HEK293 (cell line): Measurements from ENCODE around the gene ANTKMT.

ENCODE experiments used
- REST ChIP-seq: fragments of 450-650 bp; formaldehyde crosslinking; IDR thresholded peaks from 2 replicates; pipeline ENCODE4 v1.5.1; 2016; ENCODE audit warnings: missing biosample characterization, missing genetic modification characterization
- YY1 ChIP-seq: fragments of 450-650 bp; formaldehyde crosslinking; IDR thresholded peaks from 2 replicates; pipeline ENCODE4 v1.5.1; 2018; ENCODE audit warnings: missing biosample characterization, missing genetic modification characterization
- ZNF140 ChIP-seq: fragments of 450-650 bp; formaldehyde crosslinking; IDR thresholded peaks from 2 replicates; pipeline ENCODE4 v1.5.1; 2016; ENCODE audit warnings: missing biosample characterization, missing genetic modification characterization
- ZNF211 ChIP-seq: fragments of 450-650 bp; formaldehyde crosslinking; IDR thresholded peaks from 2 replicates; pipeline ENCODE4 v1.5.1; 2016; ENCODE audit warnings: low read depth, missing biosample characterization, missing genetic modification characterization
- ZNF274 ChIP-seq, 2 experiments: fragments of 200-500 bp in 1 of 2; fragments of 450-650 bp in 1 of 2; sonication (Bioruptor generic) in 1 of 2; formaldehyde crosslinking in 1 of 2; IDR thresholded peaks; 2 replicates each; pipeline versions ENCODE4 v1.5.1 to v1.6.1; 2014 to 2016; ENCODE audit warnings: borderline replicate concordance in 1 of 2, inconsistent platforms in 1 of 2, low read length in 1 of 2, missing biosample characterization in 1 of 2, missing genetic modification characterization in 1 of 2
- TF ChIP-seq, protein P1 (sequence below): fragments of 450-650 bp; formaldehyde crosslinking; IDR thresholded peaks from 2 replicates; pipeline ENCODE4 v1.5.1; 2016; ENCODE audit warnings: missing biosample characterization, missing genetic modification characterization
- TF ChIP-seq, protein P2 (sequence below): fragments of 450-650 bp; formaldehyde crosslinking; IDR thresholded peaks from 2 replicates; pipeline ENCODE4 v1.5.1; 2016; ENCODE audit warnings: missing biosample characterization, missing genetic modification characterization

DNA sequence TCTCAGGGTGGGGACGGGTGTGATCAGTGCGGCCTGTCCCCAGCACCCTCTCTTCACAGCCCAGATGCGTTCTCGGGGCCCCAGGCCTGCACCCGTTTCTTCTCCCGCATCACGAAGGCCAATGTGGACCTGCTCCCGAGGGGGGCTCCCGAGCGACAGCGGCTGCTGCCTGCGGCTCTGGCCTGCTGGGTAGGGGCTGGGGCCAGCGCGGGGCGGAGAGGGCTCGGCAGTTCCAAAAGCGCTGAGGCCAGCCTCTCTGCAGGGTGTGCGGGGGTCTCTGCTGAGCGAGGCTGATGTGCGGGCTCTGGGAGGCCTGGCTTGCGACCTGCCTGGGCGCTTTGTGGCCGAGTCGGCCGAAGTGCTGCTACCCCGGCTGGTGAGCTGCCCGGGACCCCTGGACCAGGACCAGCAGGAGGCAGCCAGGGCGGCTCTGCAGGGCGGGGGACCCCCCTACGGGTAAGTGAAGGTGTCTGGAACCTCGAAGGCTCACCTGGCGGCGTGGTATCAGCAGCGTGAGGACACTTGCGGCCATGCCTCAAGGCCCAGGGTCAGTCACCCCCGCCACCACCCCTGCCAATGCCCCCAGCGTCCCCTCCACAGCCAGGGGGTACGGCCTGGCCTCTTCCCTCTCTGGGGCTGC, 44.0 kb downstream of the ANTKMT start:
- TF ChIP-seq REST (tag by site-specific recombination) = no peak
- no peak for TF ChIP-seq ZNF274 (IDR thresholded peaks at IDR 0.05; ENCODE audit: low read length)
- no peak for TF ChIP-seq ZNF274 (tag by site-specific recombination; IDR thresholded peaks at IDR 0.05; ENCODE audit: borderline replicate concordance)
- no peak for TF ChIP-seq ZNF140 (tag by site-specific recombination)
- no peak for TF ChIP-seq ZNF211 (tag by site-specific recombination)
- TF ChIP-seq, protein P1, sequence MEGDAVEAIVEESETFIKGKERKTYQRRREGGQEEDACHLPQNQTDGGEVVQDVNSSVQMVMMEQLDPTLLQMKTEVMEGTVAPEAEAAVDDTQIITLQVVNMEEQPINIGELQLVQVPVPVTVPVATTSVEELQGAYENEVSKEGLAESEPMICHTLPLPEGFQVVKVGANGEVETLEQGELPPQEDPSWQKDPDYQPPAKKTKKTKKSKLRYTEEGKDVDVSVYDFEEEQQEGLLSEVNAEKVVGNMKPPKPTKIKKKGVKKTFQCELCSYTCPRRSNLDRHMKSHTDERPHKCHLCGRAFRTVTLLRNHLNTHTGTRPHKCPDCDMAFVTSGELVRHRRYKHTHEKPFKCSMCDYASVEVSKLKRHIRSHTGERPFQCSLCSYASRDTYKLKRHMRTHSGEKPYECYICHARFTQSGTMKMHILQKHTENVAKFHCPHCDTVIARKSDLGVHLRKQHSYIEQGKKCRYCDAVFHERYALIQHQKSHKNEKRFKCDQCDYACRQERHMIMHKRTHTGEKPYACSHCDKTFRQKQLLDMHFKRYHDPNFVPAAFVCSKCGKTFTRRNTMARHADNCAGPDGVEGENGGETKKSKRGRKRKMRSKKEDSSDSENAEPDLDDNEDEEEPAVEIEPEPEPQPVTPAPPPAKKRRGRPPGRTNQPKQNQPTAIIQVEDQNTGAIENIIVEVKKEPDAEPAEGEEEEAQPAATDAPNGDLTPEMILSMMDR (tag by site-specific recombination) = no peak
- TF ChIP-seq YY1 (tag by site-specific recombination) = no peak
- TF ChIP-seq, protein P2, sequence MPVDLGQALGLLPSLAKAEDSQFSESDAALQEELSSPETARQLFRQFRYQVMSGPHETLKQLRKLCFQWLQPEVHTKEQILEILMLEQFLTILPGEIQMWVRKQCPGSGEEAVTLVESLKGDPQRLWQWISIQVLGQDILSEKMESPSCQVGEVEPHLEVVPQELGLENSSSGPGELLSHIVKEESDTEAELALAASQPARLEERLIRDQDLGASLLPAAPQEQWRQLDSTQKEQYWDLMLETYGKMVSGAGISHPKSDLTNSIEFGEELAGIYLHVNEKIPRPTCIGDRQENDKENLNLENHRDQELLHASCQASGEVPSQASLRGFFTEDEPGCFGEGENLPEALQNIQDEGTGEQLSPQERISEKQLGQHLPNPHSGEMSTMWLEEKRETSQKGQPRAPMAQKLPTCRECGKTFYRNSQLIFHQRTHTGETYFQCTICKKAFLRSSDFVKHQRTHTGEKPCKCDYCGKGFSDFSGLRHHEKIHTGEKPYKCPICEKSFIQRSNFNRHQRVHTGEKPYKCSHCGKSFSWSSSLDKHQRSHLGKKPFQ = no peak
